ENCODE results near the gene PACS2. TPM values are rescaled to one million over a fixed set of nuclear protein-coding genes. Genes with fewer than 3 reads are reported as not detected.

The PACS2 gene
- total RNA-seq, 1 donor from 2014 or later: 48.0 TPM

- peak overlapping the region; percentile 90 for H3K4me3 Mint-ChIP-seq
- no peaks in the 10 kb centered on the region for H3K9me3 Mint-ChIP-seq
- POLR2A ChIA-PET: interaction anchor here (1.1 kb wide), 1 partner anchor 13 kb away, joined by 3 read pairs; no protein-coding TSS in a partner anchor
- TF ChIP-seq, protein P1, sequence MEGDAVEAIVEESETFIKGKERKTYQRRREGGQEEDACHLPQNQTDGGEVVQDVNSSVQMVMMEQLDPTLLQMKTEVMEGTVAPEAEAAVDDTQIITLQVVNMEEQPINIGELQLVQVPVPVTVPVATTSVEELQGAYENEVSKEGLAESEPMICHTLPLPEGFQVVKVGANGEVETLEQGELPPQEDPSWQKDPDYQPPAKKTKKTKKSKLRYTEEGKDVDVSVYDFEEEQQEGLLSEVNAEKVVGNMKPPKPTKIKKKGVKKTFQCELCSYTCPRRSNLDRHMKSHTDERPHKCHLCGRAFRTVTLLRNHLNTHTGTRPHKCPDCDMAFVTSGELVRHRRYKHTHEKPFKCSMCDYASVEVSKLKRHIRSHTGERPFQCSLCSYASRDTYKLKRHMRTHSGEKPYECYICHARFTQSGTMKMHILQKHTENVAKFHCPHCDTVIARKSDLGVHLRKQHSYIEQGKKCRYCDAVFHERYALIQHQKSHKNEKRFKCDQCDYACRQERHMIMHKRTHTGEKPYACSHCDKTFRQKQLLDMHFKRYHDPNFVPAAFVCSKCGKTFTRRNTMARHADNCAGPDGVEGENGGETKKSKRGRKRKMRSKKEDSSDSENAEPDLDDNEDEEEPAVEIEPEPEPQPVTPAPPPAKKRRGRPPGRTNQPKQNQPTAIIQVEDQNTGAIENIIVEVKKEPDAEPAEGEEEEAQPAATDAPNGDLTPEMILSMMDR (IDR thresholded peaks at IDR 0.05): no peak
- no peaks in the 10 kb centered on the region for H3K27me3 Mint-ChIP-seq
- peaks cover 18% of the 10 kb centered on the region for H3K36me3 Mint-ChIP-seq (ENCODE audit: low read depth)
- no peak for DNase-seq
- intact Hi-C loops (cut with micrococcal nuclease): no loop called here
- CTCF ChIA-PET: no interaction called here
- no peak for ATAC-seq (ENCODE audit: low read depth)
- H3K27ac Mint-ChIP-seq: no peak overlapping the region
- peaks cover 35% of the 10 kb centered on the region for H3K4me1 Mint-ChIP-seq
Measured at GRCh38 chr14:105400016-105400415, 85.5 kb downstream of the PACS2 start.

DNA sequence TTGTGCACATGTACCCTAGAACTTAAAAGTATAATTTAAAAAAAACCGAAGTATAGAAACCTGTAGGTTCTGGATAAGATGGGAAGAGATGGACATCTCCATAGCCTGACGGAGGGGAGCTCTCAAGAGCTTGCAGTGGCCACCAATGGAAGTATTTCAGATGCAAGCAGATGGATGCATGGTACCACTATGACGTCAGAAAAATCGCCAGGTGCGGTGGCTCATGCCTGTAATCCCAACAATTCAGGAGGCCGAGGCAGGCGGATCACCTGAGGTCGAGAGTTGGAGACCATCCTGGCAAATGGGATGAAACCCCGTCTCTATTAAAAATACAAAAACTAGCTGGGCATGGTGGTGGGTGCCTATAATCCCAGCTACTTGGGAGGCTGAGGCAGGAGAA is 87.2 kb downstream of the PACS2 start:
- Mint-ChIP-seq H3K36me3 (ENCODE audit: low read depth) (peaks cover 18% of the 10 kb centered on the region), H3K27ac (no peak overlapping the region), H3K9me3 (no peaks in the 10 kb centered on the region), H3K4me1 (peaks cover 38% of the 10 kb centered on the region), H3K4me3 (no peak overlapping the region), H3K27me3 (no peaks in the 10 kb centered on the region)
- POLR2A ChIA-PET: interaction anchor here (0.7 kb wide), 1 partner anchor 100 kb away, joined by 3 read pairs; no protein-coding TSS in a partner anchor
- TF ChIP-seq, protein P1 (IDR thresholded peaks at IDR 0.05): no peak
- DNase-seq: no peak
- intact Hi-C loops (cut with micrococcal nuclease): no loop called here
- CTCF ChIA-PET: no interaction called here
- ATAC-seq (ENCODE audit: low read depth): no peak

- Mint-ChIP-seq H3K4me3 (no peak overlapping the region), H3K9me3 (no peaks in the 10 kb centered on the region), H3K36me3 (ENCODE audit: low read depth) (no peaks in the 10 kb centered on the region), H3K27ac (no peak overlapping the region), H3K4me1 (peaks cover 26% of the 10 kb centered on the region), H3K27me3 (peaks cover 10% of the 10 kb centered on the region)
- no peak for DNase-seq
- TF ChIP-seq, protein P1 (IDR thresholded peaks at IDR 0.05): no peak
- ChIA-PET POLR2A (interaction anchor here (0.7 to 1.4 kb wide), 2 partner anchors 10 to 541 kb away, joined by 3 read pairs; no protein-coding TSS in a partner anchor), CTCF (no interaction called here)
- intact Hi-C loops (cut with micrococcal nuclease): no loop called here
- ATAC-seq (ENCODE audit: low read depth): no peak
Measured at GRCh38 chr14:105408592-105408991, 94.0 kb downstream of the PACS2 start.

DNA sequence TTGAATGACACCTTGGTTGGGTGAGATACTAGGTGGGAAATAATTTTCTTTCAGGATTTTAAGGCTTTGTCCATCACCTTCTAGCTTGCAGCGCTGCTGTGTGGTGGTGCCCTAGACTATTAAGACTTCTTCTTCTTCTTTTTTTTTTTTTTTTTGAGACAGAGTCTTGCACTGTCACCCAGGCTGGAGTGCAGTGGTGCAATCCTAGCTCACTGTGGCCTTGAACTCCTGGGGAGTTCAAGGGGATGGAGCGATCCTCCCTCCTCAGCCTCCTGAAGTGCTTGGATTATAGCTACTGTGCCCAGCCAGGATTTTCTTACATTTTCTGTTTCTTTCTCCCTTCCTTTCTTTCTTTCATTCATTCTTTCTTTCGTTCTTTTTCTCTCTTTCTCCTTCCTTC is 94.8 kb downstream of the PACS2 start:
- CTCF ChIA-PET: interaction anchor here (0.7 kb wide), 1 partner anchor 19 kb away, joined by 5 read pairs; no protein-coding TSS in a partner anchor
- Mint-ChIP-seq H3K9me3 (no peaks in the 10 kb centered on the region), H3K27me3 (peaks cover 12% of the 10 kb centered on the region), H3K4me3 (no peak overlapping the region), H3K4me1 (peaks cover 22% of the 10 kb centered on the region), H3K27ac (no peak overlapping the region), H3K36me3 (ENCODE audit: low read depth) (no peaks in the 10 kb centered on the region)
- POLR2A ChIA-PET: interaction anchor here (0.7 to 1.4 kb wide), 2 partner anchors 10 to 119 kb away, joined by 3 read pairs; no protein-coding TSS in a partner anchor
- no peak for DNase-seq
- intact Hi-C loops (cut with micrococcal nuclease): no loop called here
- TF ChIP-seq, protein P1 (IDR thresholded peaks at IDR 0.05): no peak
- no peak for ATAC-seq (ENCODE audit: low read depth)

DNA sequence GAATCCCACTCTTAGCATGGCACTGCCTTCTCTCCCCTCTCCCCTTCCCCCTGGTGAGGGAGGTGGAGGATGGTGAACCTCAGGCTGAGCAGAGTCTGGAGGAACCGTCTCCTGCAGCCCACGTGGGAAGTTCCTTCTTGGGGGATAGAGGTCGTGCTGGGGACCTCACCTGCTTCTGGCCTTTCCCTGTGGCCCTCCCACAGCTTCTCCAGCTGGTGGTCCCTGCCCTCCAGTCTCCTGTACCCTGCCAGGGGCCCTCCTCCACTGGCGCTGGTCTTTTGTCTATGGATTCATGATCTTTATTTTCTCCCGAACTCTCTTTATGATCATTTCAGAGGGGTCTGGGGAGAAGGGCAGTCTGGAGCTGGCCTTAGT is 96.1 kb downstream of the PACS2 start:
- intact Hi-C loops (cut with micrococcal nuclease): no loop called here
- Mint-ChIP-seq H3K36me3 (ENCODE audit: low read depth) (no peaks in the 10 kb centered on the region), H3K4me1 (peaks cover 15% of the 10 kb centered on the region), H3K27me3 (peaks cover 12% of the 10 kb centered on the region), H3K9me3 (no peaks in the 10 kb centered on the region), H3K4me3 (no peak overlapping the region), H3K27ac (no peak overlapping the region)
- TF ChIP-seq, protein P1 (IDR thresholded peaks at IDR 0.05): no peak
- no peak for ATAC-seq (ENCODE audit: low read depth)
- DNase-seq: no peak
- CTCF ChIA-PET: no interaction called here
- POLR2A ChIA-PET: interaction anchor here (0.7 to 1.2 kb wide), 2 partner anchors 12 to 20 kb away, joined by 3 to 4 read pairs; partner anchors contain the start of gene TEX22

Data from activated B cell treated with CpG ODN at 0.5 μM for 24 hours (primary cell).